ENCODE measurements around the gene TMSB4X.
"Not testable (repeated sequence)": the region's sequence is repeated elsewhere in the genome, so short reads cannot be mapped to it uniquely, and the experiment has no call there.

TMSB4X gene

GRCh38 chrX:12977761-12978204 lies 2.9 kb downstream of the TMSB4X start:
- TF ChIP-seq CTCF (IDR thresholded peaks at IDR 0.05), result no peak
- H3K4me1 Mint-ChIP-seq, result peaks cover 49% of the 10 kb centered on the region
- peaks cover 47% of the 10 kb centered on the region for H3K9me3 Mint-ChIP-seq
- no peak overlapping the region for H3K27ac Mint-ChIP-seq
- H3K4me3 Mint-ChIP-seq, result peak overlapping the region; percentile 97
- peaks cover 19% of the 10 kb centered on the region for H3K36me3 Mint-ChIP-seq (ENCODE audit: low read depth)
- peaks cover 10% of the 10 kb centered on the region for H3K27me3 Mint-ChIP-seq (ENCODE audit: low read depth, poor library complexity)
- DNase-seq, result no peak

DNA sequence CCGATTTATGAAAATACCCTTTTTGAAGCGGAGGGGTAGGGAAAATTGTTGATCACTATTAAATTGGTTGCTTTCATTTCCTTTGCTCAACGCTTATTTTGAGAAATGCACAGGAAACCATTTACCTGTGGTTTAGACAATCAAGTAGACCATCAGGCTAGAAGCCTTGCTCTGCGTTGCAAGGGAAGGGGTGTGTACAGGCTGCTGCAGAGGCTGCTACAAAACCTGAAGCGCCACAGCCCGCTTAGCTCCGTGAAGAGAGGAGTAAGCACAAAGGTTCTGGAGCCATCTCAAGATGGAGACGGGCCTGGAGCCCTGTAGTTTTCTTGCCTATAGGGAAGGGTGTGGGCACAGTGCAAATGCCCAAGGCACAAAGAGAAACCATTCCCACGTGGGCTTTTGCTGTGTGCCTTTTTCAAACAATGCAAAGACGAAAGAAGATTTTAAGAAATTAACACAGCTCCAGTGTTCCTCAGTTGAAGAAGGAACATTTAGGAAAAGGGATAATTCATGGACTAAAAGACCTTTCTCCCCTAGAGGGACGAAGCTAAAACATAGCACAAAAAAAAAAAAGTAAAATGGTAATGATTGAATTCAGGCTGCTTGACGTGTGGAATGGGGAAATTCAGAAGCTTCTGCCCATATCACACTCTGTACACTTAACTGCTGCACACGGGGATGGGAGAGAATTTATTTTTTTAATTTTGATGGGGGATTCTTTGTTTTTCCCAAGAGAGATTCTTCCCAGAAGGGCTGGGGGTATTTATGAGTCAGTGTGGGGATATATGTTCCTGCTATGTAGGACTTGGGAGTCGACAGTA lies 3.5 kb downstream of the TMSB4X start:
- Mint-ChIP-seq H3K36me3 (ENCODE audit: low read depth) (peaks cover 19% of the 10 kb centered on the region), H3K9me3 (peaks cover 46% of the 10 kb centered on the region), H3K4me1 (peaks cover 43% of the 10 kb centered on the region), H3K4me3 (peak overlapping the region; percentile 97), H3K27me3 (ENCODE audit: low read depth, poor library complexity) (peaks cover 6% of the 10 kb centered on the region), H3K27ac (peak overlapping the region; percentile 50)
- DNase-seq, result peak; percentile 23
- TF ChIP-seq CTCF (IDR thresholded peaks at IDR 0.05), result no peak

DNA sequence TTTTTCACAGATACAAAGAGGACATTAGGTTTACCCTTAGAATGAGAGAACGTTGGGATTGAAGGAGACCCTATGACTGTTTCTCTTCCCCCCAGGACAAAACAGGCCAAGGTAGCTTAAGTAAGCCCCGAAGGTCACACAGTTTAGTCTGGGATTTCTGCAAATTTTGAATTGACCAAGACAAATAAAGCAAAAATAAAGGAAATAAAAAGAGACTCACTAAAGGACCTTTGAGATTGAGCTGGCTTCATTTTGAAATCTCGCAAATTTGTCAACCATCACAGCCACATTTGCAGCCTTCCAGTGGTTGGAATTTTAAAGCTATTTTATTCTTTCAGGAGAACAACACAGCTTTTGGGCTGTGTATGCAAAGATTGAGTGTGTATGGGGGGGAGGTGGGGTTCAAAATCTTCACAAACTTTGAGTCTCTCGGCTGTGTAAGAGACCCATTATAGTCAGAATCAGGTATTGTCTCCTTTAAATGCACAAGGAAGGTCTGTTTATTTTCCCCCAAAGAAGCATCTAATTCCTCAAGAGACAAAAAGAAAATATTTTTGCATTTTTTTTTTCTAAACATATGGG lies 4.2 kb downstream of the TMSB4X start:
- no peak for DNase-seq
- TF ChIP-seq CTCF (IDR thresholded peaks at IDR 0.05), result no peak
- Mint-ChIP-seq H3K36me3 (ENCODE audit: low read depth) (peaks cover 19% of the 10 kb centered on the region), H3K4me1 (peaks cover 36% of the 10 kb centered on the region), H3K9me3 (peaks cover 43% of the 10 kb centered on the region), H3K4me3 (peak overlapping the region; percentile 97), H3K27ac (no peak overlapping the region), H3K27me3 (ENCODE audit: low read depth, poor library complexity) (peaks cover 6% of the 10 kb centered on the region)

DNA sequence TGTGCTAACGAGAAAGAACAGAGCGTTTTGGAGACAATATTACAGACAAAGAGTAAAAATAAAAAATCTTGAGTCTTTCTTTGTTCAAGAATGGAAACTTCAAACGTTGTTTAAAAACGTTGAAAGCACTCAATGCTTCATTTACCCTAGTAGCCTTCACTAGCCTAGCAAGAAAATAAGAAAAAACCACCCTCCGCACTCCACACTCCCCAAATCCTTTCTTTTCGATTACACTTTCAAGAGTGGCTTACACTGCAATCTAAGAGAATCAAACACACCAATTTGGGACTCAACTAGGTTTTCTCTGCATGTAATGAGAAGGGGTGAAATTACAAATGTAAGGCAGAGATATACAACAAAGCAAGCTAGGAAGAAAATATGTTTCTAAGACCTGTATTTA lies 4.7 kb downstream of the TMSB4X start:
- no peak for TF ChIP-seq CTCF (IDR thresholded peaks at IDR 0.05)
- no peak for DNase-seq
- H3K27ac Mint-ChIP-seq, result no peak overlapping the region
- H3K36me3 Mint-ChIP-seq (ENCODE audit: low read depth), result peaks cover 19% of the 10 kb centered on the region
- H3K27me3 Mint-ChIP-seq (ENCODE audit: low read depth, poor library complexity), result peaks cover 6% of the 10 kb centered on the region
- peaks cover 47% of the 10 kb centered on the region for H3K9me3 Mint-ChIP-seq
- peaks cover 33% of the 10 kb centered on the region for H3K4me1 Mint-ChIP-seq
- no peak overlapping the region for H3K4me3 Mint-ChIP-seq

GRCh38 chrX:12980039-12980438 lies 5.1 kb downstream of the TMSB4X start:
- H3K4me3 Mint-ChIP-seq; DNase-seq; H3K27ac Mint-ChIP-seq; H3K27me3 Mint-ChIP-seq (ENCODE audit: low read depth, poor library complexity): not testable (repeated sequence)
- Mint-ChIP-seq H3K9me3 (peaks cover 48% of the 10 kb centered on the region), H3K4me1 (peaks cover 33% of the 10 kb centered on the region), H3K36me3 (ENCODE audit: low read depth) (peaks cover 19% of the 10 kb centered on the region)

DNA sequence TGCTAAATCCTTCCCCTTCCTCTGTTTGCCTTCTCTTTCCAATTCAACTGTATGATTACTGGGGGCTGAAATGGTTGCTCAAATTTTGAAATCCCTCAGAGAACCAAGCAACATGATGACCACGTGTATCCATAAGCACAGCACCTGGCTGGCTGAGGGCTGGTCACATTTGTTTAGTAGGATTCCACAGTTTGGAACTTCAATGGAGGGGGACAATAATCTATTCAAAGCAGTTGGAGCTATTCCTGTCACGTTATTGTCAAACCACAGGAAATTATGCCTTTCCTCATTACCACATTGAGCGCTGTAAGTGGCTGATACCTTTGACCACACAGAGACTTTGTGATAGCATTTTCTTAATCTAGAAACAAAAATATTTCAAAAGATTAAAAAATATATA lies 7.0 kb downstream of the TMSB4X start:
- H3K36me3 Mint-ChIP-seq (ENCODE audit: low read depth), result peaks cover 14% of the 10 kb centered on the region
- no peak overlapping the region for H3K27ac Mint-ChIP-seq
- no peak for TF ChIP-seq CTCF (IDR thresholded peaks at IDR 0.05)

More for the DNA sequence above, 7.0 kb downstream of the TMSB4X start:
- H3K9me3 Mint-ChIP-seq, result peaks cover 55% of the 10 kb centered on the region
- no peak overlapping the region for H3K4me3 Mint-ChIP-seq
- H3K27me3 Mint-ChIP-seq (ENCODE audit: low read depth, poor library complexity), result peaks cover 6% of the 10 kb centered on the region
- H3K4me1 Mint-ChIP-seq, result peaks cover 31% of the 10 kb centered on the region
- no peak for DNase-seq
